Activated CD4-positive, alpha-beta T cell treated with anti-CD3 and anti-CD28 coated beads, Interleukin-2, amount 10 ng/mL, durations not matched to agents 7 days and 5 days (primary cell): ENCODE measurements around the gene FBXO9. TPM values are rescaled to one million over a fixed set of nuclear protein-coding genes. Genes with fewer than 3 reads are reported as not detected.

Experiments used
- CTCF ChIA-PET: fragments of 350-600 bp; sonication (Branson Sonifier 250); formaldehyde crosslinking; loops from one replicate; lab custom pipeline; 2021; ENCODE audit warnings: antibody characterized with exemption; lab: Charles Lee
- POLR2A ChIA-PET: fragments of 350-600 bp; sonication (Branson Sonifier 250); formaldehyde crosslinking; loops from one replicate; lab custom pipeline; 2021; ENCODE audit warnings: antibody characterized with exemption; lab: Charles Lee
- DNase-seq: peaks from one replicate; pipeline ENCODE4 v3.0.0-alpha.2; 2020
- H3K27ac Mint-ChIP-seq: one replicate; pipeline ENCODE4 v1.8.0; 2021; ENCODE audit warnings: mild to moderate bottlenecking, moderate library complexity, mixed read lengths
- H3K27me3 Mint-ChIP-seq: one replicate; pipeline ENCODE4 v1.8.0; 2021; ENCODE audit warnings: mixed read lengths
- H3K36me3 Mint-ChIP-seq: one replicate; pipeline ENCODE4 v1.8.0; 2021; ENCODE audit warnings: low read depth, mixed read lengths
- H3K4me1 Mint-ChIP-seq: one replicate; pipeline ENCODE4 v1.8.0; 2021; ENCODE audit warnings: mixed read lengths
- H3K4me3 Mint-ChIP-seq: one replicate; pipeline ENCODE4 v1.8.0; 2021; ENCODE audit warnings: mild to moderate bottlenecking, moderate library complexity, mixed read lengths
- H3K9me3 Mint-ChIP-seq: one replicate; pipeline ENCODE4 v1.8.0; 2021; ENCODE audit warnings: mixed read lengths
- total RNA-seq, 2 experiments: library from RNA; stranded (reverse); gene quantifications; one replicate each; pipeline ENCODE4 v1.2.3, GENCODE V29; 2021

Gene FBXO9
- total RNA-seq = 10 to 100 TPM; 72.9 to 88.1 TPM

- peak within 1 kb of the TSS; percentile 93 for H3K27ac Mint-ChIP-seq
- ChIA-PET POLR2A (no interaction called here), CTCF (interaction anchor here (0.7 to 1.5 kb wide), 5 partner anchors 24 to 653 kb away, joined by 3 to 5 read pairs (median 3); partner anchors contain the start of gene GSTA4)
- H3K4me3 Mint-ChIP-seq = peak within 1 kb of the TSS; percentile 96
- H3K4me1 Mint-ChIP-seq = peaks cover 52% of the 10 kb centered on the region
- H3K9me3 Mint-ChIP-seq = no peaks in the 10 kb centered on the region
- H3K27me3 Mint-ChIP-seq = no peaks in the 10 kb centered on the region
- H3K36me3 Mint-ChIP-seq = peaks cover 4% of the 10 kb centered on the region
- DNase-seq = peak; percentile 76
These were observed at the start of gene FBXO9 for GRCh38 chr6:53065266-53066076. Gene FBXO9, plus strand, starts transcription at chr6:53065404. Its CDS starts 386 bp downstream, at chr6:53065790.

GRCh38 chr6:53015486-53015885 lies 49.7 kb upstream of the FBXO9 start:
- DNase-seq = no peak
- CTCF ChIA-PET = no interaction called here
- peaks cover 2% of the 10 kb centered on the region for H3K4me1 Mint-ChIP-seq
- no peaks in the 10 kb centered on the region for H3K27me3 Mint-ChIP-seq
- no peak overlapping the region for H3K27ac Mint-ChIP-seq
- POLR2A ChIA-PET = no interaction called here
- H3K36me3 Mint-ChIP-seq = peaks cover 22% of the 10 kb centered on the region
- no peaks in the 10 kb centered on the region for H3K9me3 Mint-ChIP-seq
- no peak overlapping the region for H3K4me3 Mint-ChIP-seq

- no peak overlapping the region for H3K4me3 Mint-ChIP-seq
- H3K27me3 Mint-ChIP-seq = no peaks in the 10 kb centered on the region
- H3K36me3 Mint-ChIP-seq = peaks cover 11% of the 10 kb centered on the region
- H3K27ac Mint-ChIP-seq = no peak overlapping the region
- H3K4me1 Mint-ChIP-seq = peaks cover 2% of the 10 kb centered on the region
- DNase-seq = no peak
- no peaks in the 10 kb centered on the region for H3K9me3 Mint-ChIP-seq
- CTCF ChIA-PET = interaction anchor here (0.8 to 1.0 kb wide), 2 partner anchors 47 to 50 kb away, joined by 3 read pairs; partner anchors contain the start of gene FBXO9
- POLR2A ChIA-PET = no interaction called here
These were observed 46.8 kb upstream of the FBXO9 start for GRCh38 chr6:53018446-53018845.

GRCh38 chr6:53020005-53020744 lies 45.0 kb upstream of the FBXO9 start:
- H3K4me3 Mint-ChIP-seq = no peak overlapping the region
- H3K4me1 Mint-ChIP-seq = peaks cover 4% of the 10 kb centered on the region
- H3K9me3 Mint-ChIP-seq = no peaks in the 10 kb centered on the region
- ChIA-PET CTCF (interaction anchor here (1.4 kb wide), 1 partner anchor 10 kb away, joined by 3 read pairs; no protein-coding TSS in a partner anchor), POLR2A (no interaction called here)
- DNase-seq = no peak
- no peak overlapping the region for H3K27ac Mint-ChIP-seq
- H3K36me3 Mint-ChIP-seq = peaks cover 11% of the 10 kb centered on the region
- no peaks in the 10 kb centered on the region for H3K27me3 Mint-ChIP-seq

- Mint-ChIP-seq H3K9me3 (no peaks in the 10 kb centered on the region), H3K27ac (no peak overlapping the region), H3K27me3 (no peaks in the 10 kb centered on the region), H3K4me3 (no peak overlapping the region), H3K36me3 (peaks cover 9% of the 10 kb centered on the region), H3K4me1 (peaks cover 4% of the 10 kb centered on the region)
- ChIA-PET CTCF (no interaction called here), POLR2A (no interaction called here)
- no peak for DNase-seq
These were observed 41.9 kb upstream of the FBXO9 start for GRCh38 chr6:53023323-53023722.

GRCh38 chr6:53026526-53026925 lies 38.7 kb upstream of the FBXO9 start:
- H3K27me3 Mint-ChIP-seq = no peaks in the 10 kb centered on the region
- H3K4me1 Mint-ChIP-seq = peaks cover 2% of the 10 kb centered on the region
- H3K36me3 Mint-ChIP-seq = peaks cover 12% of the 10 kb centered on the region
- no peak for DNase-seq
- ChIA-PET CTCF (no interaction called here), POLR2A (interaction anchor here (0.7 kb wide), 1 partner anchor 22 kb away, joined by 3 read pairs; no protein-coding TSS in a partner anchor)
- no peak overlapping the region for H3K27ac Mint-ChIP-seq
- H3K9me3 Mint-ChIP-seq = no peaks in the 10 kb centered on the region
- no peak overlapping the region for H3K4me3 Mint-ChIP-seq

GRCh38 chr6:53027131-53027718 lies 38.0 kb upstream of the FBXO9 start:
- Mint-ChIP-seq H3K4me1 (peaks cover 2% of the 10 kb centered on the region), H3K27ac (no peak overlapping the region), H3K9me3 (no peaks in the 10 kb centered on the region), H3K36me3 (peaks cover 12% of the 10 kb centered on the region), H3K27me3 (no peaks in the 10 kb centered on the region), H3K4me3 (no peak overlapping the region)
- ChIA-PET CTCF (no interaction called here), POLR2A (no interaction called here)
- no peak for DNase-seq

GRCh38 chr6:53028467-53028866 lies 36.7 kb upstream of the FBXO9 start:
- CTCF ChIA-PET = interaction anchor here (0.9 kb wide), 1 partner anchor 28 kb away, joined by 3 read pairs; no protein-coding TSS in a partner anchor
- H3K9me3 Mint-ChIP-seq = no peaks in the 10 kb centered on the region
- H3K4me1 Mint-ChIP-seq = peaks cover 2% of the 10 kb centered on the region
- H3K36me3 Mint-ChIP-seq = peaks cover 14% of the 10 kb centered on the region
- no peaks in the 10 kb centered on the region for H3K27me3 Mint-ChIP-seq
- no peak for DNase-seq
- H3K27ac Mint-ChIP-seq = no peak overlapping the region
- POLR2A ChIA-PET = no interaction called here
- no peak overlapping the region for H3K4me3 Mint-ChIP-seq

GRCh38 chr6:53029257-53029656 lies 35.9 kb upstream of the FBXO9 start:
- ChIA-PET POLR2A (no interaction called here), CTCF (interaction anchor here (0.9 kb wide), 1 partner anchor 29 kb away, joined by 3 read pairs; no protein-coding TSS in a partner anchor)
- Mint-ChIP-seq H3K9me3 (no peaks in the 10 kb centered on the region), H3K27me3 (no peaks in the 10 kb centered on the region), H3K4me3 (no peak overlapping the region), H3K4me1 (no peaks in the 10 kb centered on the region), H3K36me3 (peaks cover 14% of the 10 kb centered on the region), H3K27ac (no peak overlapping the region)
- no peak for DNase-seq

GRCh38 chr6:53029761-53030160 lies 35.4 kb upstream of the FBXO9 start:
- H3K9me3 Mint-ChIP-seq = no peaks in the 10 kb centered on the region
- CTCF ChIA-PET = interaction anchor here (1.0 to 1.4 kb wide), 3 partner anchors 9 to 19 kb away, joined by 3 read pairs; no protein-coding TSS in a partner anchor
- peaks cover 18% of the 10 kb centered on the region for H3K36me3 Mint-ChIP-seq

GRCh38 chr6:53031281-53031680 lies 33.9 kb upstream of the FBXO9 start:
- H3K27me3 Mint-ChIP-seq = no peaks in the 10 kb centered on the region
- H3K4me1 Mint-ChIP-seq = no peaks in the 10 kb centered on the region
- no peak for DNase-seq
- no peak overlapping the region for H3K27ac Mint-ChIP-seq
- ChIA-PET POLR2A (no interaction called here), CTCF (interaction anchor here (0.5 to 1.4 kb wide), 2 partner anchors 10 to 11 kb away, joined by 3 read pairs; no protein-coding TSS in a partner anchor)
- no peak overlapping the region for H3K4me3 Mint-ChIP-seq
- no peaks in the 10 kb centered on the region for H3K9me3 Mint-ChIP-seq
- peaks cover 18% of the 10 kb centered on the region for H3K36me3 Mint-ChIP-seq

More at GRCh38 chr6:53029761-53030160, 35.4 kb upstream of the FBXO9 start:
- Mint-ChIP-seq H3K27ac (no peak overlapping the region), H3K4me3 (no peak overlapping the region), H3K27me3 (no peaks in the 10 kb centered on the region), H3K4me1 (no peaks in the 10 kb centered on the region)
- POLR2A ChIA-PET = no interaction called here
- no peak for DNase-seq

GRCh38 chr6:53032849-53033248 lies 32.4 kb upstream of the FBXO9 start:
- POLR2A ChIA-PET = no interaction called here
- Mint-ChIP-seq H3K4me1 (no peaks in the 10 kb centered on the region), H3K36me3 (peaks cover 22% of the 10 kb centered on the region), H3K27ac (no peak overlapping the region), H3K27me3 (no peaks in the 10 kb centered on the region), H3K4me3 (no peak overlapping the region), H3K9me3 (no peaks in the 10 kb centered on the region)
- CTCF ChIA-PET = interaction anchor here (1.0 kb wide), 1 partner anchor 9 kb away, joined by 4 read pairs; no protein-coding TSS in a partner anchor
- no peak for DNase-seq
